ENCODE measurements around the gene AIF1L. TPM values are rescaled to one million over a fixed set of nuclear protein-coding genes. Genes with fewer than 3 reads are reported as not detected.

Gene AIF1L
- total and polyA plus RNA-seq, 2 experiments from 2014 or later = 14.3 to 18.8 TPM

DNA sequence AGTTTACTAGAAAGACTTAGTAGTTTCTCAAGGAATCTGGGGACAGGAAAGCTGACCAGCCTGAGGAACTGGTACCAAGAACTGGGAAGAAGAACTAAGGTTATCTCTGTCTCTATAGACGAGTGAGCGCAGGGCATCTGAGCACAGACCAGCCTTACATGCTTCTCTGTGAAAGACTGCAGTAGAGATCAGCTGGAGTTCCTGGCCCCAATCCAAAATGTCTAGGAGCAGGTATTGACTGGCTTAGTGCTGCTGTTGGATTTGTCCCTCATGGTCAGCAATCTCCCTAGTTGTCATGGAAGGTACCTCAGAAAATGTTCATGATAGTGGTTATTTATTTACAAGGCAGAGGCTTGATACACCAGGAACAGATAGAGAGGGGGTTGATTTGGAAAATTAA, 42.3 kb downstream of the AIF1L start:
- Histone ChIP-seq H3K9me3 (ENCODE audit: low read depth) (no peaks in the 10 kb centered on the region), H3K4me1 (ENCODE audit: low read depth) (no peaks in the 10 kb centered on the region), H3K27me3 (no peaks in the 10 kb centered on the region), H3K36me3 (peaks cover 72% of the 10 kb centered on the region), H3K4me3 (no peak overlapping the region), H3K27ac (no peak overlapping the region)
- TF ChIP-seq, protein P1, sequence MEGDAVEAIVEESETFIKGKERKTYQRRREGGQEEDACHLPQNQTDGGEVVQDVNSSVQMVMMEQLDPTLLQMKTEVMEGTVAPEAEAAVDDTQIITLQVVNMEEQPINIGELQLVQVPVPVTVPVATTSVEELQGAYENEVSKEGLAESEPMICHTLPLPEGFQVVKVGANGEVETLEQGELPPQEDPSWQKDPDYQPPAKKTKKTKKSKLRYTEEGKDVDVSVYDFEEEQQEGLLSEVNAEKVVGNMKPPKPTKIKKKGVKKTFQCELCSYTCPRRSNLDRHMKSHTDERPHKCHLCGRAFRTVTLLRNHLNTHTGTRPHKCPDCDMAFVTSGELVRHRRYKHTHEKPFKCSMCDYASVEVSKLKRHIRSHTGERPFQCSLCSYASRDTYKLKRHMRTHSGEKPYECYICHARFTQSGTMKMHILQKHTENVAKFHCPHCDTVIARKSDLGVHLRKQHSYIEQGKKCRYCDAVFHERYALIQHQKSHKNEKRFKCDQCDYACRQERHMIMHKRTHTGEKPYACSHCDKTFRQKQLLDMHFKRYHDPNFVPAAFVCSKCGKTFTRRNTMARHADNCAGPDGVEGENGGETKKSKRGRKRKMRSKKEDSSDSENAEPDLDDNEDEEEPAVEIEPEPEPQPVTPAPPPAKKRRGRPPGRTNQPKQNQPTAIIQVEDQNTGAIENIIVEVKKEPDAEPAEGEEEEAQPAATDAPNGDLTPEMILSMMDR (IDR thresholded peaks at IDR 0.05; ENCODE audit: low read depth, low read length) = no peak
- DNase-seq (ENCODE audit: low read depth in 1 of 2, low spot score in 1 of 2) = no peak

DNA sequence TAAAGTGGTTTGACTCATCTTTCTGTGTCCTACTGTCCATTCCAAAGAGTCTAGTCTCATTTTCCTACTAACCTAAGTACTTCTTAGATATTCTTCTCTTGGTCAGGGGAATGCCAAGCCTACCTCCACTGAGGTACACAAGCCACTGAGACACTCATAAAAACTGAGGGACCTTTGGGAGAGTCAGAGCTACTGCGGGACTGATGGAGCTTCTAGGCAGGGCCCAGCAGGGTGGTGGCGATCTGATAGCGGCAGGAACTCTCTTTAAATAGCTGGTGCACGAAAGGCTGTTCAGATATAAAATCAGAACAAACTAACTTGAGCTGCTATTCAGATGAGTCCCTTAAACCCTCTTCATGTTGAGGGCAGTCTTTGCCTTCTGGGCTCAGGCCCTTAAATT, 43.8 kb downstream of the AIF1L start:
- Histone ChIP-seq H3K9me3 (ENCODE audit: low read depth) (no peaks in the 10 kb centered on the region), H3K27me3 (no peaks in the 10 kb centered on the region), H3K4me3 (no peak overlapping the region), H3K27ac (no peak overlapping the region), H3K36me3 (peaks cover 75% of the 10 kb centered on the region), H3K4me1 (ENCODE audit: low read depth) (no peaks in the 10 kb centered on the region)
- TF ChIP-seq, protein P1 (IDR thresholded peaks at IDR 0.05; ENCODE audit: low read depth, low read length) = no peak
- no peak for DNase-seq (ENCODE audit: low read depth in 1 of 2, low spot score in 1 of 2)

DNA sequence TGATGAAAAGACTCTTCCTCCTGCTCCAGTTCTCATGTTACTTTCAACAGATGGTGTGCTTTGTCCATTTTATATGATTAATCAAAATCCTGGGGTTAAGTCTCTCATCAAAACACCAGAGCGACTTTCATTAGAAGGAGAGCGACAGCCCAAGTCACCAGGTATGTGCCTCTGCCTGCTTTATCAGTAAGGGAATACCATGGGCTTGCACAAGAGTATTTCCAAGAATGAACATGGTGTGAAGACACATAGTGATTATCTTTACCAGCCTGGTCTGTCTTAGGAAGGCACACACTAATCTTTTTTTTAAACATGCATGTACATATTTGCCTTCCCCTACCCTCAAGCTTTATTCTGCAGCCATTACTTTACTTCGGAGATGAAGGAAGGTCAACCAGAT, 44.2 kb downstream of the AIF1L start:
- no peak for DNase-seq (ENCODE audit: low read depth in 1 of 2, low spot score in 1 of 2)
- peaks cover 75% of the 10 kb centered on the region for H3K36me3 ChIP-seq
- H3K9me3 ChIP-seq (ENCODE audit: low read depth) = no peaks in the 10 kb centered on the region
- no peaks in the 10 kb centered on the region for H3K4me1 ChIP-seq (ENCODE audit: low read depth)
- H3K27me3 ChIP-seq = no peaks in the 10 kb centered on the region
- no peak overlapping the region for H3K27ac ChIP-seq
- TF ChIP-seq, protein P1 (IDR thresholded peaks at IDR 0.05; ENCODE audit: low read depth, low read length) = no peak
- no peak overlapping the region for H3K4me3 ChIP-seq

DNA sequence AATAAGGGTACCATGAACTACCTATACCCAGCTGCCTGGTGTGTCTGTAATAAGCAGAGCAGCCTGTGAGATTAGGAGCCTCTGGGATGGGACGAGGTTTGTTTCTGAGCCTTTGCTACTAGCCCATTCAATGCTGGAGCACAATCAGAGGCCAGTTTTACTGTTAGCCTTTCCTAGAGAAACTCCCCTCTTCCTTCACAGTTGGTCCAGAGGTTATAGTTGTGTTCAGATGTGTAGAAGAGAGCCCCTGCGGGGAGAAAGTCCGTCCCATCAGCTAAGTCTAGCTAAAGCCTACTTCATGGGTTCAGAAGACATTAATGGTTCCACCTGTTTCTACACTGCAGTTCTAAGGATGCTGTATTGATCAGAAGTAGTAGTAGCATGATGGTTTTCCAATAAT, 45.8 kb downstream of the AIF1L start:
- H3K27me3 ChIP-seq = no peaks in the 10 kb centered on the region
- DNase-seq (ENCODE audit: low read depth in 1 of 2, low spot score in 1 of 2) = no peak
- no peaks in the 10 kb centered on the region for H3K4me1 ChIP-seq (ENCODE audit: low read depth)
- H3K9me3 ChIP-seq (ENCODE audit: low read depth) = no peaks in the 10 kb centered on the region
- H3K27ac ChIP-seq = no peak overlapping the region
- H3K36me3 ChIP-seq = peaks cover 69% of the 10 kb centered on the region
- no peak overlapping the region for H3K4me3 ChIP-seq
- TF ChIP-seq, protein P1 (IDR thresholded peaks at IDR 0.05; ENCODE audit: low read depth, low read length) = no peak

DNA sequence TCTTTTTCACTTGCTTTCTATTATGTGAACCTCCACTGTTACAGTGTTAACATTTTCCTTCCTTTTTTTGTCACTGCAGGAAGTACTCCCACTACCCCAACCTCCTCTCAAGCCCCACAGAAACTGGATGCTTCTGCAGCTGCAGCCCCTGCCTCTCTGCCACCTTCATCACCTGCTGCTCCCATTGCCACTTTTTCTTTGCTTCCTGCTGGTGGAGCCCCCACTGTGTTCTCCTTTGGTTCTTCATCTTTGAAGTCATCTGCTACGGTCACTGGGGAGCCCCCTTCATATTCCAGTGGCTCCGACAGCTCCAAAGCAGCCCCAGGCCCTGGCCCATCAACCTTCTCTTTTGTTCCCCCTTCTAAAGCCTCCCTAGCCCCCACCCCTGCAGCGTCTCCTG, 47.9 kb downstream of the AIF1L start:
- no peak for DNase-seq (ENCODE audit: low read depth in 1 of 2, low spot score in 1 of 2)
- Histone ChIP-seq H3K4me3 (no peak overlapping the region), H3K27ac (no peak overlapping the region), H3K27me3 (no peaks in the 10 kb centered on the region), H3K4me1 (ENCODE audit: low read depth) (no peaks in the 10 kb centered on the region), H3K36me3 (peaks cover 84% of the 10 kb centered on the region), H3K9me3 (ENCODE audit: low read depth) (no peaks in the 10 kb centered on the region)
- TF ChIP-seq, protein P1 (IDR thresholded peaks at IDR 0.05; ENCODE audit: low read depth, low read length) = no peak

DNA sequence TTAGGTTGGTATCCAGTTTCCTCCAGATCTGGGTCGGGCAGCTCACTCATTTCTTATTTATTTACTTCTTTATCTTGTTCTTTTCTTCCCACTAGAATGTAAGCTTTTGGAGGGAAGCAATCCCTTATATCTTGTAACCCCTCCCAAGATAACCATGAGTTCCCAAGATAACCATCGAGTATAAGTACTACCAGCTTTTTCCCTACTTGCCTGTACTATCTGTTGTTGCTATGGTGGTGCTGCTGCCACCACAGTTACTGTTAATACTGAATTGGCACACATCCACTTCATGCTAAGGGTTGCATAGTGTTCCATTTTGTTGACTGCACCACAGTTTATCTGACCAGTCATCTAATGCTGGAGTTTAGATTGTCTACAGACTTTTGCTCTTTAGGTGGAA, 48.9 kb downstream of the AIF1L start:
- Histone ChIP-seq H3K27ac (no peak overlapping the region), H3K9me3 (ENCODE audit: low read depth) (no peaks in the 10 kb centered on the region), H3K36me3 (peaks cover 80% of the 10 kb centered on the region), H3K4me3 (no peak overlapping the region), H3K27me3 (no peaks in the 10 kb centered on the region), H3K4me1 (ENCODE audit: low read depth) (no peaks in the 10 kb centered on the region)
- TF ChIP-seq, protein P1 (IDR thresholded peaks at IDR 0.05; ENCODE audit: low read depth, low read length) = no peak
- DNase-seq (ENCODE audit: low read depth in 1 of 2, low spot score in 1 of 2) = no peak
